Fibroblast of lung (primary cell): ENCODE data around the gene TBC1D19.

Source experiments
- CTCF ChIP-seq, 2 donors: IDR thresholded peaks in 1 of 2; conservative IDR thresholded peaks in 1 of 2; 1 replicate in 1 of 2; 2 replicates in 1 of 2; pipeline ENCODE4 v1.5.1; 2011 to 2012; ENCODE audit warnings: low read length in 2 of 2, control low read depth in 1 of 2, inconsistent platforms in 1 of 2, low read depth in 1 of 2, mild to moderate bottlenecking in 1 of 2
- EZH2 ChIP-seq: IDR thresholded peaks from 2 replicates; pipeline ENCODE4 v1.5.1; 2012; ENCODE audit warnings: low read length, control low read depth, mild to moderate bottlenecking; ENCODE audit errors: missing control alignments

GRCh38 chr4:26757751-26758150 is 173.9 kb downstream of the TBC1D19 start:
- TF ChIP-seq EZH2 (no peak), CTCF (conservative IDR thresholded peaks at IDR 0.05 in 1 of 2, IDR thresholded peaks at IDR 0.05 in 1 of 2; ENCODE audit: low read depth in 1 of 2, low read length in 2 of 2) (no peak)
